ENCODE results near the gene ZNF177.
"Not testable (repeated sequence)": the region's sequence is repeated elsewhere in the genome, so short reads cannot be mapped to it uniquely, and the experiment has no call there.

Gene ZNF177

DNA sequence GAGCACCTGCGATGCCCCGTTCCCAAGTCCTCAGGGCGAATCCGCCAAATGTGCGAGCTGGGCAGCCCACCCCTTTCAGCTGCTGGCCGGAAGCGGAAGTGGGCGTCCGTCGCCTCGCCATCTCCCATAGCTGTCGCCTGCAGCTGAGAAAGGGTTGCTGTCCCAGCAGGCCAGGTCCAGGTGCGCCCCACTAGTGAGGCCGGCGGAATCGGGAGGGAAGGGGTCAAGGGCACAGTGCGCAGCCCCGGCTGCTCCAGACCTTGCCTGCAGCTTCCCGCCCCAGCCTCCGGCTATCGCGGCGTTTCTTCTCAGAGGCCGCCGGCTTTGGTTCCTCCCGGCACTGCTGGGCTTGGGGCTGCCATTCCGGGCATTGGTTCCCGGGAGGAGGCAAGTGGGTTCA, at the start of gene ZNF177:
TSS of gene ZNF177 (plus strand) at position 109 of the 400 bp plus-strand sequence. CDS start 15,299 bp downstream, outside the sequence.
- no peak for DNase-seq

DNA sequence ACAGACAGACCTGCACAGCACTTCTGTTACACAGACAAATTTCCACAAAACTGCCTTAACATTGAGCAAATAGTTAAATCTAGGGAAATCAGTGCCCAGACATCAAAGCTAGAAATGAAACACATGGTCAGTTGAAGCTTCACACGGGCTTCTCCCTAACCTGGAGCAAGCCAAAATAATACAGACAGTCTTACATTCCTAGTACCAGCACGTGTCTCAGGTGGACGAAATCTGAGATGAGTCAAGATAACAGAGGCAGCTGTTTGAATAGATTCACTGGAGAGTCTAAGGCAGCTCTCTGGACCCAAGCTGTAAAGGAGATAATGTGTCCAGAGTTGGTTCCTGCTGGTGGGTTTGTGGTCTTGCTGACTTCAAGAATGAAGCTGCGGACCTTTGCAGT, 49.1 kb upstream of the ZNF177 start:
- DNase-seq = no peak

DNA sequence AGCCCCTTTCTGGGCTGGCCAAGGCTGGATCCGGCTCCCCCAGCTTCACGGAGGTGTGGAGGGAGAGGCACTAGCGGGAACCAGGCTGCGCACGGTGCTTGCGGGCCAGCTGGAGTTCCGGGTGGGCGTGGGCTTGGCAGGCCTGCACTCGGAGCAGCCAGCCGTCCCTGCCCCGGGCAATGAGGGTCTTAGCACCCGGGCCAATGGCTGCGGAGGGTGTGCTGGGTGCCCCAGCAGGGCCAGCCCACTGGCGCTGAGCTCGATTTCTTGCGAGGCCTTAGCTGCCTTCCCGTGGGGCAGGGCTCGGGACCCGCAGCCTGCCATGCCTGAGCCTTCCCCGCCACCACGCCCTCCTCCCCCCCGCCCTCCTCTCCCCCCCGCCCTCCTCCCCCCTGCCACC, 41.5 kb upstream of the ZNF177 start:
- no peak for DNase-seq

DNA sequence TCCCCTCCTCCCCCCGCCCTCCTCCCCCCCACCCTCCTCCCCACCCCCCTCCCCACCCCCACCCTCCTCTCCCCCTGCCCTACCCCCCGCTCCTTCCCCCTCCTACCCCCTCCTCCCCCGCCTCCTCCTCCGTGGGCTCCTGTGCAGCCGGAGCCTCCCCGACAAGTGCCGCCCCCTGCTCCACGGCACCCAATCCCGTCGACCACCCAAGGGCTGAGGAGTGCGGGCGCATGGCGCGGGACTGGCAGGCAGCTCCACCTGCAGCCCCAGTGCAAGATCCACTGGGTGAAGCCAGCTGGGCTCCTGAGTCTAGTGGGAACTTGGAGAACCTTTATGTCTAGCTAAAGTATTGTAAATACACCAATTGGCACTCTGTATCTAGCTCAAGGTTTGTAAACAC, 41.1 kb upstream of the ZNF177 start:
- DNase-seq = not testable (repeated sequence)

DNA sequence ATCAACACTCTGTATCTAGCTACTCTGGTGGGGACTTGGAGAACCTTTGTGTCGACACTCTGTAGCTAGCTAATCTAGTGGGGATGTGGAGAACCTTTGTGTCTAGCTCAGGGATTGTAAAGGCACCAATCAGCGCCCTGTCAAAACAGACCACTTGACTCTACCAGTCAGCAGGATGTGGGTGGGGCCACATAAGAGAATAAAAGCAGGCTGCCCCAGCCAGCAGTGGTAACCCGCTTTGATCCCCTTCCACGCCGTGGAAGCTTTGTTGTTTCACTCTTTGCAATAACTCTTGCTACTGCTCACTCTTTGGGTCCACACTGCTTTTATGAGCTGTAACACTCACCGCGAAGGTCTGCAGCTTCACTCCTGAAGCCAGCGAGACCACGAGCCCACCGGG, 40.6 kb upstream of the ZNF177 start:
- DNase-seq = not testable (repeated sequence)

DNA sequence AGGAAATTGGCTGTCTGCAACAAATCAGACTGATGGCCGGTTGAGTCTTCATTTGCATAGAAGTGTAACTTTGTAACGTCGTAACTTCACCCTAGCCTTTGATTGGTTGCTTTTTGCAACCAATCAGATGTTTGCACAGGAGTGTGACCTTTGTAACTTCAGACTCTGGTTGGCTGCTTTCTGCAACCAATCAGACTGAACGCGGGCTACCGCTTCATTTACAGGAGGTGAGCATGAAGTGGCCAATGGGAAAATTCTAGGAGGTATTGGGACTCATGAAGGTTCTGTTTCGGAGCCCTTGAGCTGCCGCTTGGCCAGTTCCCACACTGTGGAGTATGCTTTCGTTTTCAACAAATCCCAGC, 39.3 kb upstream of the ZNF177 start:
- DNase-seq = peak; percentile 49 to 73

DNA sequence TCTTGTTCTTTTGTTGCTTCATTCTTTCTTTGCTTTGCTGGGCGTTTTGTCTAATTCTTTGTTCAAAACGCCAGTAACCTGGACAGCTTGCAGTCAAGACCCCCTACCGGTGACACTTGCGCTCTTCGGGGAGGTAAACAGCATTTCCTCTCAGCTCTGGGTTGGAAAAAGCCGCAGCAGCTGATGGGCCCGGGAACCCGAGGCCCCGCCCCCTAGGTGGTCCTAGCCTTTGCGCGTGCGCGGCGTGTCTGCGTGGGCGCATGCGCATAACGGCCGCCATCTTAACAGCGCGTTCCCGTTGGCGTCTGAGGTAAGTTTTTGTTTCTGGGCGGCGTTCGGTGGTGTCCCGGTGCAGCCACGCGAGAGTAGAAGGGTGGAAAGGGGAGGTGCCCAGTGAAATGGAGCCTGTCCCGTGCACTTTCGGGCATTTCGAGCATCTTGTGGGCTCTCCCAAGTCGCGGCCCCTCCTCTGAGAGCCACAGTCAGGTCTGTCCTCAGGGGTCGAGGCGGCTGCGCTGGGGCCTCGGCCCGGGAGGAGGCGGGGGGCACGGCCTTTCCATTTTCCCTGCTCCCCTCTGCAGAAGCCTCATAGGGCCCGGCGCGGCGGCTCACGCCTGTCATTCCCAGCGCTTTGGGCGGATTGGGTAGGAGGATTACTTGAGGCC, 38.8 kb upstream of the ZNF177 start, which contains the start of gene ZNF559:
TSS of gene ZNF559 (plus strand) at position 261 of the 665 bp plus-strand sequence. CDS start 14,371 bp downstream, outside the sequence.
- DNase-seq = peak; percentile 94 to 99

DNA sequence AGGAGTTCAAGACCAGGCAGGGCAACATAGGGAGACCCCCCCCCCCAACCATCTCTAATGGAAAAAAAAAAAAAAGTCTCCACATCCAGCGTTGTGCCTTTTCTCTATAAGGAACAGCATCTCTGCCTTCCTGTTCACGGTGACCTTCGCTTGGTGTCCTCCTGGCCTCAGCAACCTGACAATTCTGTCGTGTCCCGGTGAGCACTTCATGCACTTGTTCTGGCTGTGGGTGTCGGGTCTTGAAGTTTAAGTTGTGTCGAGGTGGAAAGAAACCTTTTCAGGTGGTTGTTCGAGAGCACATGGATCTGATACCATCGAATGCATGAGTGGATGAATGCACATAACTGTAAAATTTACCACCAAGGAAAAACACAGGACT, 38.2 kb upstream of the ZNF177 start:
- no peak for DNase-seq

DNA sequence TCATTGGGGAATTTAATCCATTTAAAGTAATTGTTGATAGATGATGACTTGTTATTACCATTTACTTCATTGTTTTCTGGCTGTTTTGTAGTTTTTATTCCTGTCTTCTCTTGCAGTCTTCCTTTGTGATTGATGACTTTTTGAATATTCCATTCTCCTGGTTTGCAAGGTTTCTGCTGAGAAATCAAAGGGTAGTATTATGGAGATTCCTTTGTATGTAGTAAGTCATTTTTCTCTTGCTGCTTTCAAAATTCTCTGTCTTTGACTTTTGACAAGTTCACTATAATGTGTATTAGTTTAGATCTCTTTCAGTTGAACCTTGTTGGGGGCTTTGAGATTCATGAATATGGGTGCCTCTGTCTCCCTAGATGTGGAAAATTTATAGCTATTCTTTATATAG, 32.8 kb upstream of the ZNF177 start:
- DNase-seq = no peak

DNA sequence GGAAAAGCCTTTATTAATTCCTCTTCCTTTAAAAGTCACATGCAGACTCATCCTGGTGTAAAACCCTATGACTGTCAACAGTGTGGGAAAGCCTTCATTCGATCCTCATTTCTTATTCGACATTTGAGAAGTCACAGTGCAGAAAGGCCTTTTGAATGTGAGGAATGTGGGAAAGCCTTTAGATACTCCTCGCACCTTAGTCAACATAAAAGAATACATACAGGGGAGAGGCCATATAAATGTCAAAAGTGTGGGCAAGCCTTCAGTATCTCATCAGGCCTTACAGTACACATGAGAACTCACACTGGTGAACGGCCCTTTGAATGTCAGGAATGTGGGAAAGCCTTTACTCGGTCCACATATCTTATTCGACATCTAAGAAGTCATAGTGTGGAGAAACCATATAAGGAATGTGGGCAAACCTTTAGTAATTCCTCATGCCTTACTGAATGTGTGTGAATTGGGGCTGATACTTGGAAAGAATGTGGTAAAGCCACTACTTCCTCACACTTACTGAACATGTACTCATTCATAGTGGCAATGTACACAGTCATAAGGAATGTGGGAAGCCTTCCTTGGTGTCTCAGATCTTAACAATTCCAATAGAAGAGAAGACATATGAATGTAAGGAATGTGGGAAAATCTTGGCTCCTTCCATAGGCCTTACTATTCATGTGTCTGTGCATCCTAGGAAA, 20.1 kb upstream of the ZNF177 start:
- peak in 1 of 2 donors; percentile 0 for DNase-seq

DNA sequence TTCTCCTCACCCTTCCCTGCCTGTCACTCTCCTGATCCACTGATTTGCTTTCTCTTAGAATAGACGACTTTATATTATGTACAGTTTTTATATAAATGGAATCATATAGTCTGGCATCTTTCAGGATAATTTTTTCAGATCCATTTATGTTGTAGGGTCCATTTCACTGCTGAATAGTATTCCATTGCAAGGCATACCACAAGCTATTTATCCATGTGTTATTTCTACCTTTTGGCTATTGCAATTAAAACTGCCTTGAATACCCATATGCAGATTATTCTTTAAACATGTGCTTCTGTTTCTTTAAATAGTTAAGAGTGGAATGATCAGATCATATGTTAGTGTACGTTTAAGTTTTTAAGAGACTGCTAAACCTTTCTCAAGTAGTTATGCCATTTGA, 17.8 kb upstream of the ZNF177 start:
- DNase-seq = no peak

DNA sequence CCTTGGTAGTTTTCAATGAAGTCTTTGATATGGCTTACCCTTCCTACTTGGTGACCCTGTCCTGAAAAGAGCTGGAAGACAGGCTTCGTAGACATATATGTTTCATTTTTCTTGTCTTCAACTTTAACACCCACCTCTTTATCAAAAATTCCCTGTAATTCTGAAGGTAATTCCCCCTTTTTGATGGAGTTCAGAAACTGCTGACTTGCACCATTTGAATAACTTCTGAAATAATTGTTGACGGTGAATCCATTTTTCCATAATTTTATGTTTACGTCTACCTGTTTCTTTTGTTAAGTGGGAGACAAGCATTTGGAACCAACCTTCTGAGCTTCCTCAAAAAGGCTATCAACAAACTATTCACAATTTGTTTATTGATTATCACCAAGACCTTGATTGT, 14.6 kb upstream of the ZNF177 start:
- no peak for DNase-seq

DNA sequence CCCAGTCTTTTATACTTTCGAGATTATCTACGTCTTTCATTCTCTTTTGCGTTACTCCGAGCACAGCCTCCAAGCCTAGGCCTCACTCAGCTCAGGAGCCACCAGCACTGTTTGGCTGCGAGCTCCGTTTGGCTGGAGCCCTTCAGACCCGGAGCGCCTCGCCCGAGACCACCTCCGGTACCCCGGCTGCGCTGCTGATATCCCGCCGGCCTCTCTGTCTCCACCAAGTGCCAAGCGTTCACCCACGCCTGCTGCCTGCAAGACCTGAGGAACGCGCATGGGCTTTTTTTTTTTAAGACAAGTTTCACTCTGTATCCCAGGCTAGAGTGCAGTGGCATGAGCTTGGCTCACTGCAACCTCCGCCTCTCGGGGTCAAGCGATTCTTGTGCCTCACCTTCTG, 14.1 kb upstream of the ZNF177 start:
- DNase-seq = no peak

DNA sequence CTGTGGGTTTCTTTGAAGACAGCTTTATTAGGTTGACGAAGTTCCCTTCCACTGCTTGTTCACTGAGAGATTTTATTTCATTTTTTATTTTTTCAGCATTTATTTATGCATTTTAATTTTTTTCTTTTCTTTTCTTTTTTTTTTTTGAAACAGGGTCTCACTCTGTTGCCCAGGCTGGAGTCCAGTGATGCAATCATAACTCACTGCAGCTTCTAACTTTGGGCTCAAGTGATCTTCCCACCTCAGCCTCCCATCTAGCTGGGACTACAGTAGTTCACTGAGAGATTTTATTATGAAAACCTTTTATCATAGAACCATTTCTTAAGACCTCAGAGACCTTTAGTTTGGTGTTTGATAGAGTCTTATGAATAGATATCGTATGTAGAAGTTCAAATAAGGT, 10.3 kb upstream of the ZNF177 start:
- no peak for DNase-seq

DNA sequence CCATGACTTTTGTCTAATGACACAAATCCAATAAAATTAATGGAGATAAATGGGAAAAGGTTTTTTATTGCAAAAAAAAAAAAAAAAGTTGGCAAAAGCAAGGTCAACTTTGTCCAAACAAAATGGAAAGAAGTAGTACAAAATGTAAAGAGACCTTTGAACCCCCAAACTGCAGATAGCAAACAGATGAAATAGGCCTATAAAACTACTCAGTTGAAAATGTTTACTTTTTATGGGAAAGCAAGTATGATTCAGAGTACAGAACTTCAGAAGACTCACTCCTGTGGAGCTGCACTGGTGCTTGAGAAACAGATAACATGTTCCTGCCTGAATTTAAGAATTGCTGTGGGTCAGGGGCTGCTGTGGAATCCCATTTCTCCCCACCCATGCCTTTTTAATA, 9.8 kb upstream of the ZNF177 start:
- DNase-seq = no peak

DNA sequence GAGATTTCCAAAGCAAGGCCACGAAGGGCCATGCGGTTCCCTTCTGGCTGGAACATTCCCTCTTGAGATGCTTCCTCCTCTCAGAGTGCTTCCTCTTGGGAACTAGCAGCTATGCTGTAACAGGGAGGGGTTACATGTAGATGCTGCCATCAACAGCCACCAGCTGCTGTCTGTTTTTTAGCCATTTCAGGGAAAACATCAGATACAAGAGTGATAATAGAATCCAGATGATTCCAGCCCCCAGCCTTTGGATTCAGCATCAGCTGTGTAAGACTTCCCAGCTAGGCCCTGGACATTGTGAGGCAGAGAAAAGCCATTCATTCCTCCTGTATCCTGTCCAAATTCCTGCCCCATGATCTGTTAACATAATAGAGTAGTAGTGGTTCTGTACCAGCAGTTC, 8.2 kb upstream of the ZNF177 start:
- no peak for DNase-seq

DNA sequence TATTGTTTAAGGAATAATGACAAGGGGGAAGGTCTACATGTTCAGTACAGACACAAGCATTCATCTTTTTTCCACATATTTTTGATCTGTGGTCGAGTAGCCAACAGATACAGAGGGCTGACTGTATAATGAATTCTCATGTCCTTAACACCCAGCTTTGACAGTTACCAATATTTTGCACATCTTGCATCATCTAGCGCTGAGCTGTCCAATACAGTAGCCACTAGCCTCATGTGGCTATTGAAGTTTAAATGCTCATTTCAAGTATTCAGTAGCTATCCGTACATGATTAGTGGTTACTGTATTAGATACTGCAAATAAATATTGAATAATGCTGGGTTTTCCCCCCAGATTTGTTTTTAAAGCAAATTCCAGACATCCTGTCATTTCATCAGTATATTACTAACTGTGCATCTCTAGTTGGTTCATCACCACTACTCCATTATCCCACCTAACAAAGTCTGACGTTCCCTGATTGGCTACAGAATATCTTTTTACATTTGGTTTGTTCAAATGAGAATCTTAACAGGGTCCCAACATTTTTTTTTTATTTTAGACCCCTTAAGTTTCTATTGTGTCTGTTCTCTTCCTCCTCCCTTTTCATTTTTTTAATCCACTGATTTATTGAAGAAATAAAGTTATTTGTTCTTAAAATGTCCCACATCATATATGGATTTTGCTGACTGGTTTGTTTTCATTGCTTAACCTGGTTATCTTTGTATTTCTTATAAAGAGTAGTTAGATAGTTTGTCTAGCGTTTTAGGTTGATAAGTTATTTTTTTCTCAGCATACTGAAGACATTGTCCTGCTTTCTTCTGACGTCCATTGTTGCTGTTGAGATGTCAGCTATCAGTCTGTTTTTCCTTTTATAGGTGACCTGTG, 8.2 kb downstream of the ZNF177 start:
- no peak for DNase-seq

DNA sequence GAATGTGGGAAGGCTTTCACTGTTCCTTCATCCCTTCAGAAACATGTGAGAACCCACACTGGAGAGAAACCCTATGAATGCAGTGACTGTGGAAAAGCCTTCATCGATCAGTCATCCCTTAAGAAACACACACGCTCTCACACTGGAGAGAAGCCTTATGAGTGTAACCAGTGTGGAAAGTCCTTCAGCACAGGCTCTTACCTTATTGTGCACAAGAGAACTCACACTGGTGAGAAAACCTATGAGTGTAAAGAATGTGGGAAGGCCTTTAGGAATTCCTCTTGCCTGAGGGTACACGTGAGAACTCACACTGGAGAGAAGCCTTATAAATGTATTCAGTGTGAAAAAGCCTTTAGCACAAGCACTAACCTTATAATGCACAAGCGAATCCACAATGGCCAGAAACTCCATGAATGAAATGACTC, 18.6 kb downstream of the ZNF177 start:
- DNase-seq = no peak

DNA sequence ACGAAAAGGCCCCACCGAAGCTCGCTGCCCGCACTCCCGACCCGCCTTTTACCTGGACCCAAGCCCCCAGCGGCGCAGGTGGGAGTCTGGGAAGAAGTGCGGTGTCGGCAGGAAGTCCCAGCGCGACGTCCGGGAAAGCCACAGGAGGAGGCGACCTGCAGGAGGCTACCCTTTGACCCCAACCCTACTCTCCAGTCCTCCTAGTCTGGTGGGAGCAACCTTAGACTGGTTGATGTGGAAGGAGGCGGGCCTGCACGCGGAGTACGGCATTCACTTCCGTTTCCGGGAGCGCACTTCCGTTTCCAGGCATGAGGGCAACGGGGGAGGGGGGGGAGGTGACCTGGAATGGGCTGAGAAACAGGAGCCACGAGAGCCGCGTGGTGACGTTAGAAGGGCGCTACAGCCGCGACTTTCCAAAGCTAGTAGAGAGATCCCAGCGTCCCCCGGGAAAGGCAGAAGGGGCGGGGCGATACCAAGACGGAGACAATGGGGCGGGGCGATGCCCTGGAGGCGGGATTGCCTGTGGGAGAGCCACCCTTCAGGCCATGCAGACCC, 44.1 kb downstream of the ZNF177 start:
- DNase-seq = peak; percentile 15 to 18

DNA sequence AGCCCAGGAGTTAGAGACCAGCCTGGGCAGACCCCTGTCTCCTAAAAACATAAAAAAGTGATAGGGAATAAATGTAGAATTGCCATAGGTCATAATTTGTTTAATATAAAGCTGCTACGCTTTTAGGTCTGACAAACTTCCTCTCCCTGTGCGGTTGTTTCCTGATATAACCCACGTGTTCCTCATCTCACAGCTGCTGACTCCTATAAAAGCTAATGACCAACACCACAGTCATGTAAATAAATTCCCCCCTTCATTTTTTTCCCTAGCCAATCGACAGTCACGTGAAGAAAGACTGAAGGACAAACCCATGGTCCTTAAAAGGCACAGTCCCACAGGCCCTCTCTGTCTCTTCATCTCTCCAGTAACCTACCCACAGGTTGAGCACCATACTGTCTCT, 45.0 kb downstream of the ZNF177 start:
- DNase-seq = no peak

DNA sequence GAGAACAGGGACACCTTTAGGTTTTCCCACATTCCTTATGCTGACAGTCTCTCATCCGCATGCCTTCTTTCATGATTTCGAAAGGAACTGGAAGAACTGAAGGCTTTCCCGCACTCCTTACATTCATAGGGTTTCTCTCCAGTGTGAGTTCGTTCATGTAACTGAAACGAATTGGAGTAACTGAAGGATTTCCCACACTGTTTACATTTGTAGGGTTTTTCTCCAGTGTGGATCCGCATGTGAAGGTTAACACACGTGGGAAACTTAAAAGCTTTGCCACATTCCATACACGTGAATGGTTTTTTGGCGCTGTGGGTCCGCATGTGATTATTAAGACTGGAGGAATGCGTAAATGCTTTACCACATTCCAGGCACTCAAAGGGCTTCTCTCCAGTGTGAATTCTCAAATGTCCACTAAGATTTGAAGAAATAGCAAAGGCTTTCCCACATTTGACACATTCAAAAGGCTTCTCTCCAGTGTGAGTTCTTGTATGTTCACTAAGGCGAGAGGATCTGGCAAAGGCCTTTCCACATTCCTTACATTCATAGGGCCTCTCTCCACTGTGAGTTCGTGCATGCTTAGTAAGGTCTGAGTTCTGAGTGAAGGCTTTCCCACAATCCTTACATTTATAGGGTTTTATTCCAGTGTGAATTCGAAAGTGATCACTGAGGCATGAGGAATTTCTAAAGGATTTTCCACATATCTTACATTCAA, 50.6 kb downstream of the ZNF177 start:
- no peak for DNase-seq

DNA sequence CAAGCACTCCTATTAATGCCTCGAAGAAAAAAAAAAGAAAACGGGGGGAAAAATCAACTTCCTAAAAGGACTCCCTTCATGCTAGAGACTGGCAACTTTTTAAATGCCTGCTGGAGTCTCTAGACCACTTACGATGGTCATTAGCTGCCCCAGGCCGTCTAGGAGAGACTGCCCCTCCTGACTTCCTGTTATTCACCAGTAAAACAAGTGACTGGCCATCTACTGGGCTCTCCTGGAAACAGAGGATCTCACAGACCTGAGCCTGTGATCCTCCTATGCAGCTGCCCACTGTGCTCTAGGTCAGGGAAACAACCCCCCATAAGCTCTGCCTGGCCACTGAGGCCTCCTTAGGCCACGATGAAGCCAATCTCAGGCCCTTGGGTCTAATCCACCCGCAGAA, 65.1 kb downstream of the ZNF177 start:
- DNase-seq = no peak

DNA sequence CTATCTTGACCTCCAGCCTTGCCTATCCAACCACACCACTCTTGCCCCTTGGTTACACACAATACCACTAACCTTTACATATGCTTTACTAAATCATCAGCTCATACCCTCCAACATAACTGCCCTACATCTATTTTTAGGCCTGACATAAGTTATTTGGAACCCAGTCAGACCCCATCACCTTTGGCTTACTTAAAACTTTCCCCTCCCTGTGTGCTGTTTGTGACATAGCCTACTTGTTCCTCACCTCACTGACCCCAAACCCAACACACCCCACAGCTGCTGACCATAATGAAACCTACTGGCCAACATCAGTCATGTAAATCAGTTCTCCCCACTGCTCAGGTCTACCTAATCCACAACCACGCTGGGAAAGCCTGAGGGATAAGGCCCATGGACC, 67.6 kb downstream of the ZNF177 start:
- no peak for DNase-seq
